T-helper 1 cell treated with Interleukin-12 subunit alpha and Interleukin-12 subunit beta and Interleukin-4 antibody, amounts not matched to agents 30 ng/mL and 1 ng/mL, for 36 hours (primary cell): ENCODE measurements around the gene SUGCT. TPM values are rescaled to one million over a fixed set of nuclear protein-coding genes. Genes with fewer than 3 reads are reported as not detected.

Source experiments
- intact Hi-C: fragments of 100-400 bp; cut with micrococcal nuclease; formaldehyde crosslinking; loops from one replicate; pipeline ENCODE4 v1.15.1; 2024
- total RNA-seq: library from RNA; stranded (reverse); gene quantifications from 2 replicates; pipeline ENCODE4 v1.2.3, GENCODE V29; 2022

SUGCT gene
- total RNA-seq, 1 donor from 2014 or later, result not detected

DNA sequence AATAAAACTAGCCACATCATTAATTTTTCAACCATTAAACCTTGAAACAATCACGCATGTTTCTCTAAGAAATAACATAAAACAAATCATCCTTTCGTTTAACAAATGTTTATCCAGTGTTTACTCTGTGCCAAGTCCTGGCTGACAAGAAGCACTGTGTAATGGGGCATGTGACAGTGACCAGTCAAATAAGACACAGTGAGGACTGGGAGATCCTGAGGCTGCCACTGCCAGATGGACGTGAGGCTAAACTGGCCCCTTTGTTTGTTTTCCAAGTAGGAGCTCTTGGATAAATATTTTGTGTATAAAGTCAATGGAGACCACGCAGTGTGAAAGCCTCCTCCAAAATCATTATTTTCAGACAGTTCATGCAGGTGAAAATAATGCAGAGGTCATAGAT lies 626.2 kb downstream of the SUGCT start:
- intact Hi-C loops, result no loop called here

DNA sequence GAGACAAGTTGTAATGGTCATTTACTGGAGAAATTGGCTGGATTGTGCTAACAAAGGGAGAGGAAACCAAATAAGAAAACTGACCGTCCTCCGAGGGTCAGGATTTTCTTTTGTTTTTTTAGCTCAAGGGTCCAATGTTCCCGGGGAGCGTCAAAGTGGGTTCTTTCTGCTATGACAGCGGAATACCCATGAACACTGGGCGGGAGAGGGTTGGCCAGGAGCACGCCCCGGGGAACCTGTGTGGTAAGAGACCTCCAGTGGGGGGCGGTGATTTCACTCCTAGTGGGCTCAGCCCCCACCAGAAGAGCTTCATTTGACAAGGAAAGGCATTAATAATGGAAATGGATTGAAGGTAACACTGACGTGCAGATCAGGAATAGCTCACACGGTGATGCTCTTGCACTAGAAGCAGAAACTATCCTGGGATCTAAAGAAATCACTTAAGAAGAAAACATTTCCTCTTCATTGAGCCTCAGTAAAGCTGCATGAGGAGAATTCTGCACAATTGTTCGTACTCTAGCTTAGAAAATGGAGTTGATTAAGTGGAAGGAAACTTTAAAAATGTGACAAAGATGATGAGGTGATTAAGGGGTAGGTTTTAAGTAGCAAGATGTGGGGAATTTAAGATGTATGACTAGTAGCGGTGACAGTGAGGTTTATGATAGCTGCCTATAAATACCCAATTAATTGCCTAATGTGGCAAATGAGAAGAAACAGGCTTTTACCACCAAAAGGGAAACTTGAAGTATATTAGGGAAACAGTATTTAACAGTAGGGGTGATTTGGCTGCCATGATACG lies 627.2 kb downstream of the SUGCT start:
- intact Hi-C loops, result no loop called here

DNA sequence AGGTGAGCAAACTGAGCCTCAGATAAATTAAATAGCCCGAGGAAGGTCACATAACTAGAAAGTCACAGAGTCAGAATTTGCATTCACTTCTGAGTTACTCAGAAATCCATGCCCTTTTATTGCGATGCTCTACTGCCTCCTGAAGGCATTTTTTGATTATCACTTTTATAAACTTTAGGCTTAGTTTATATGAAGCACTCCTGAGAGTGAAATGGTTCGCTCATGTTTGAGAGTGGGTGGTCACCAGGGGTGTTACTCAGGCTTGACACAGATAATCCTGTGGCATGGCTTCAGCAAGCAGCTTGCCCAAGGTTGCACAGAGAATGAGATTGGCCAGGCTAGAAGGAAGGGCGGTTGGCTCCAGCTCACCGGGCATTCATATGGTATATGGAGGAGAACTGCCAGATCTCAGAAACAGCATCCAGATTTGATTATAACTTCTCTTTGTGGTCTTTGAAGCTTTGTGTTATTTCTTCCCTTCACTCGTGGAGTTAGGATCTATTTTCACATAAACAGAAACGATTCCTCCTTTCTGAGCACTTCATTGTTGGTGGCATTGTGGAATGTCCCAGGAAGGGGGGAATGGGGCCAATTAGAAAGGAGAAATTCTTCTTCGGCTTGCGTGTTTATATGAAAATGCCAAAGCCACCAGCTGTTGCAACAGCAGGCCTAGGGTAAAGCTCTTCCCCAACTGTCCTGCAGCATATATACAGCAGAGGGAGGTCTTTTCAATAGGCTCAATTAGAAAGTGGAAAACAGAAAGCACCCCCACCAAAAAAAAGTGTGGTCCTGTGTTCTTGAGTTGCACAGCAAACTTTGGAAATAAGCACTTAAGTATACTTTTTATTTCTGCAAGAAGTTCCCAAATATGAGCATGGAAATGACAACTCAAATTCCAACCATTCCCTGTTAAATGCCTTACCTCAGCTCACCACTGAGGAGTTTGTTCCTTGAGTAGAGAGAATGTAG lies 628.8 kb downstream of the SUGCT start:
- intact Hi-C loops, result no loop called here

DNA sequence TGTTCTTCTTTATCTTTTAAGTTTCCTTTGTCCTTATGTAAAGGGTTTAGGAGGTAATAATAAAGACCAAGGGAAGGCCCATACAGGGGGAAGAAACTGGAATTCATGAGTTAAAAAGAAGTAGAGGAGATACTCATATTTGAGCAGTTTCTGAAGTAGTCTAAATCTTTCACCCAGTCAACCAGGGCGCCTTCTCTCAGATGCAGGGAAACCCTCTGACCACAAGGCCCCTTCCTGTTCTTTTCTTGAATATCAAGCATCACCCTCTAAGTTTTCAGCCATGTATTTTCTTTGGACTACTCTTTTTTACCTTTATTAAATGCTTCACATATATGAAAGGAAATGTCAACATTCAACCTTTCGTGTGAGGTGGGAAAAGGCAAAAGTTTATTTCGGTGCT lies 630.8 kb downstream of the SUGCT start:
- intact Hi-C loops, result no loop called here

DNA sequence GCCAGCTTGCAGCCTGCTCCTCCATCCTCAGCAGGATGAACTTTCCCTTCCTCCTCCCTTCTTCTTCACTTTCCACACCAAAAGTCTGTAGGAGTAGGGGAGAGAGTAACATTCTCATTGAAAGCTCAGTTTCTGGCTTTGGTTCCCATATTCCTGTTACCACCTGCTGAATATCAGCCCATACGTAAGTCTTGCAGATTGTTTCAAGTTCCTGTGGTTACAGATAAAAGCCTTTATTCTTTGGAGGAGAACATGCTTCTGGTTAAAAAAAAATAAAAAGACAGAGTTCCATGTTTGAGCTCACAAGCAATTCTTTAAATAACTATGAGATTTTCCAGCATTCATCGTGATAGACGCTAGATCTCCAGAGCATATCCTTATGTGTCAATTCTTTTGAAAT lies 637.3 kb downstream of the SUGCT start:
- intact Hi-C loops, result no loop called here

DNA sequence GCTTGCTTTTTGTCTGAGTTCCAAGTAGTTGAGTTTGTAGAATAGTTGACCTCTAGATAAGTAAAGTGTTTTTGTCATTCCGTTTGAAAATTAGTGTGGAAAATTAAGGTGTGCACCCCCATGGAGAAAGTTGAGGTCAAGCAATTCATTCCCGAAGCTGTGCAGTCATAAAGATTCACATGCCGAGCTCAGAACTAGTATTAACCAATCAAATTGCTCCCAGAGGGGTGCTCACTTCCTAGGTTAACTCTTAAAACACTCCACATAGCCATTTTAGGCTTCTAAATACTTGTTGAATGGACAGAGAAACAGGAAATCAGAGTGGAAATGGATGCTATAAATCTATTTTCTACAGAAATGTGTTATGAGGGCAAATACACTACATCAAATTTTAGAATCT lies 638.9 kb downstream of the SUGCT start:
- intact Hi-C loops, result no loop called here

DNA sequence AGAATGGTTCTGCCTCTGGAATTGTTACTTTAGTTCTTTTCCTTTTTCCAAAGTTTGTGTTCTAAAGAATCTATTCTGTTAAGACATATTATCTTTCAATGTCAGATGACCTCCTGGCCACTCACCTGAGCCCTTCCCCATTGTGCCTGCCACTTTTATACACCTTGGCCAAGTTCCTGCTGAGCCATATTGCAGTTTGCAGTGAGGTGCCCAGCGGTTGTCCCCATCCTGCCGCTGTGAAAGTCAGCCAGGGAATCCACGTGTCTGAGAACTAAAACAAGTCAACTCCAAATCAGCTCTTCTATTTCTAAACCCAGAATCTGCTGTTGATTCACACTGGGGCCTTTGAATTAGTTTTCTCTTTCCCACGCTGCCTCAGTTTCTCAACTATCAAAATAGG lies 641.1 kb downstream of the SUGCT start:
- intact Hi-C loops, result no loop called here

DNA sequence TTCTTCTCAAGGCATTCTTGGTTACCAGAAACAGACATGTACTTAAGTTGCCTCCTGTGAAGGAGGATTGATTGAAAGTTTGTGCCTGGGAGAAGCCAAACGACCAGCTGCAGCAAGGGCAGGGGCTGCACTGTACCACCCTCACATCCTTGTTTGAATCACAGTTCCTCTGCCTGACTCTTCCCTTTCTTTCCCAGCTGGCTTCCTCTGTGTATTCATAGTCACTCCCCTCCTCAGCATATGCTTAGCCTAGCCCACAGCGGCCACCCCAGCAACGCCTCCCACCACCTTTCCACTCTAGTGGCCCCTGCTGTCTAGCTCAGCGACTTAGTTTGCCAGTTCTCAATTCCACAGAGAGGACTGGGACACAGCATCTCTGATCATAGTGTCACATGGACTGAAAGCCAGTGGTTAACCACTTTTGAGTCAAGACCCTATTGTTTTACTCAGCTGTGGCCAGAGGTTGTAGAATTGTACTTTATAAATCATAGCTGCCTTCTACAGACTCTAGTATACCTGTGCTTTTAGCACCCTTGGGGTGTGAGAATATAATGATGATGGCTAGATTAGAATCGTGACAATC lies 643.0 kb downstream of the SUGCT start:
- intact Hi-C loops, result no loop called here

DNA sequence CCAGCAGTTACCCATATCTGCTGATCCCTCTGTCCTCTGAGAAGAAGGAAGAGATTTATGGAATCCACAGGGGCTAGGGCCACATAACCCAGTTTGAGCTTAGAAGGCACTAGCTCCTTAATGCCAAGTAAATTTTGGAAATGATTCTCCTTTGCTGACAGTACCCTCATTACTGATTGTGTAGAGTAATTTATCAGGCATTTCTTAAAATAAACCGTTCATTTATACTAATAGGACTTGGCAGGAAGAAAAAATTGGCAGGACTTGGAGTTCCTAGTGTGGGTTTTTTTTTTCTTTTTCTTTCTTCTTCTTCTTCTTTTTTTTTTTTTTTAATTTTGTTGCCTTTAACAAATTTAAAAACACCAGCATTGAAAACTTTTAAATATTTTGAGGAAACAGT lies 645.7 kb downstream of the SUGCT start:
- intact Hi-C loops, result no loop called here

DNA sequence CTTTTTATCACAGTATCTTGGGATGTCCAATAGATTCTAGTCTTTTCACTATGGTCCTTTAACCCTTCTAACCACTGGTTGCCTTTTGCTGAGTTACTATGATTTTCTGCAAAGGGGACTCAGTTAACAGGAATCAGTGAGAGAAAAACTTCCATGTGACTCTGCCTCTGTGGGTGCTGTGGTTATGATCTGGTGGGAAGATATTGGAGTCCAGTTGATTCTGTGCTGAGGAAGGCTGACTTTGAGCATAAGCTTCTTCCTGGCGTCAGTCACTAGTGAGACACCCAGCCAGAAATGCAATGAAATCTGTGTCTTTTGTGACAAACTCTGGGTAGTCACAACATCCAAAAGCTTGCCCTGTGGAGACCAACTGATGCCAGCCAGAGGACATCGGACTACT lies 648.0 kb downstream of the SUGCT start:
- intact Hi-C loops, result no loop called here

DNA sequence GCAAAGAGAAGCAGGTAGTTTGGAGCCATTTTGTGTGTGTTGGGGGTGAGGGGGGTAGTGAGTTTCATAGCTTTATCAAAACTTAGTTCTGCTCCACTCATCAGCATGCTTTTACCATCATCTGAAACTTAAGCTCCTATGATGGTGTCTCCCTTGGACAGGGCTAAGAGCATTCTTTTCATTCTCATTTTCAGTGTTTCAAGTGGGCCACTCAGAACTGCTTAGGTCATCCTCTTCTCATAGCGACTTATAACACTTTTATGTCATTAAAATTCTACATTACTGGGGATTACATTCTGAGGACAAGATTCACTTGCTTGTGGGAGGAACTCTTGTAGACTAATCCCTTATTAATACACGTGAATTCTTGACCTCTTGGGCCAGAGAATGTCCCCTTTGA lies 649.4 kb downstream of the SUGCT start:
- intact Hi-C loops, result no loop called here

DNA sequence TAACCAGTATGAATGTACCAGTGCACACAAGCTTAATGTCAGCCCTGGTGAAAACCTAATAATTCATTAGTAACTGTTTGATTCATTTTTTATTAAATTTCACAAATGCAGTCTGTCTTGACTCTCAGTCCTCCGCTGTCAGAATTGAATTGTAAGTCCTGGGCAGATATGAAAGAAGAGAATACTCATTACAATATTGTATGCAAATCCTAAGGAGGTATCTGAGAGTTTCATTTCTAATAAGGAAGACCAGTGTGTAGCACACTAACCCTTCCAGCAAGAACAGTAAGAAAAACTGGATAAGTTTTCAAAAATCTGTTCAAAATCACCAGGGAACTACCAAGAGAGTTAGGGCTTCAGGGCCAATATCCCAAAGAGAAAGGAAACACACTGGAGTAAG lies 652.1 kb downstream of the SUGCT start:
- intact Hi-C loops, result no loop called here

DNA sequence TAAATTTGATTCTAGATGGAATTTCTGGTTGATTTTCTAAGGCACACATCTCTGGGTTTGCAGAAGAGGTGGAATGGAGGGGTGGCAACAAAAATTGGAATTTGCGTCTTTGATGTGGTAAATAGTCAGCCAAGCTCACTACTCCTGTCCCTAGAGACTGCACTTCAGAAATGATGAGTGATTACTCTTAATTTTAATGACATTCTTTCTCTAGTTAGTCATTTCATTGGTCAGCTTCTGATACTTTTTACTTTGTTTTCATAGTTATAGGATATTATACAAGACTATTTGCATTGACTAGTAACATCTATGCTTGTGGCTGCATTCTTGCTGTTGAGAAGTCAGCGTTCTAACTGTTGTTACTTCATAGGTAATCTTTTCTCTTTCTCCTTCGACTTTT lies 658.3 kb downstream of the SUGCT start:
- intact Hi-C loops, result no loop called here

DNA sequence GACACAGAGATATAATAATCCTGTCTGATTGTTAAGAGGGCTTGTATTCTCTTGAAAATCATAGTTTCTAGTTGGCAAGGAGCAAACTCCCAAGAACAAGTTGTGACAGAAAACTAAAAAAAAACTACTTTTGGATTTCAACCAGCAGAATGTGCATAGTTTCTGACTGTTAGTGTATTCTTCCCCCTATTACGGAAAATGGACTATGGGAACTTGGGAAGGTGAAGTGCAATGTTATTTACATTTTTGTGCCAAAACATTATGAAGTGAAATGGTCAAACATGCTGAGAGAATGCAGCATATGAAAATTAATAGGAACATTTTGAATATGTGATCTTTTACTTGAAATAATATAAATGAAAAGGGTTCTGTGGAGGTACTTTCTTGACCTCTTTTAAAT lies 660.8 kb downstream of the SUGCT start:
- intact Hi-C loops, result no loop called here

DNA sequence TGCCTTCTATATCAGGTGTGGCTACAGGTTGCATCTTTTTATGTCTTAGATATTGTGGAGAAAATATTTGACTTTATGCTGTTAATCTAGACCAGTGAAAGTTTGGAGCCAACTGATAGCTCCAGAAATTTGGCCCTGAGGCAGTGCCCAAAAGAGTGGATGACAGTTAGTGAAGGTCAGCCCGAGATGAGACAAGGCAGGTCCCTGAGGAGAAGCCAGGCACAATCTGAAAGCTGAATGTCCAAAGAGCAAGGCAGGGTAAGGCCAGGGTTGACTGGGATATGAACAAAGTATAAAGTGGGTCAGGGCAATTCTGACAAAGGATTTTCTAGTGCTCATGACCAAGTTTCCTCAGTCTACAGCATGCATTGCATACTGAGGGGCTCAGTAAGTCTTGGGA lies 661.9 kb downstream of the SUGCT start:
- intact Hi-C loops, result no loop called here

DNA sequence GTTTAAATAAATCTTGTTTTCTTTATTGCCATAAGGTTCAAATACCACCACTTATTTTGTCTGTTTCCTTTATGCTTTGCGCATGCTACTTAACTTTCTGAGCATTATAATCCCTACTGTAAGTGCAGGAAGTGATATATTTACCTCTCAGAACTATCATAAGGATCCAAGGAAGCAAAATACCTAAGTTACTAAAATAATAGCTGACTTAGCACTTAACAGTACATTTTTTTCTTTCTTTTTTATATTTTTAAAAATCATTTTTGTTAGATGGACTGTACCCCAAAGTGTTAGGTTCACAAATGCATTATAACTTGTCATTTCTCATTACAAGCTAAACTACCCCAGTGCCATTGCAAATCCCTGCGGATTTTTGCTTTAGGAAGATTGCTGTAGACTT lies 663.8 kb downstream of the SUGCT start:
- intact Hi-C loops, result no loop called here

DNA sequence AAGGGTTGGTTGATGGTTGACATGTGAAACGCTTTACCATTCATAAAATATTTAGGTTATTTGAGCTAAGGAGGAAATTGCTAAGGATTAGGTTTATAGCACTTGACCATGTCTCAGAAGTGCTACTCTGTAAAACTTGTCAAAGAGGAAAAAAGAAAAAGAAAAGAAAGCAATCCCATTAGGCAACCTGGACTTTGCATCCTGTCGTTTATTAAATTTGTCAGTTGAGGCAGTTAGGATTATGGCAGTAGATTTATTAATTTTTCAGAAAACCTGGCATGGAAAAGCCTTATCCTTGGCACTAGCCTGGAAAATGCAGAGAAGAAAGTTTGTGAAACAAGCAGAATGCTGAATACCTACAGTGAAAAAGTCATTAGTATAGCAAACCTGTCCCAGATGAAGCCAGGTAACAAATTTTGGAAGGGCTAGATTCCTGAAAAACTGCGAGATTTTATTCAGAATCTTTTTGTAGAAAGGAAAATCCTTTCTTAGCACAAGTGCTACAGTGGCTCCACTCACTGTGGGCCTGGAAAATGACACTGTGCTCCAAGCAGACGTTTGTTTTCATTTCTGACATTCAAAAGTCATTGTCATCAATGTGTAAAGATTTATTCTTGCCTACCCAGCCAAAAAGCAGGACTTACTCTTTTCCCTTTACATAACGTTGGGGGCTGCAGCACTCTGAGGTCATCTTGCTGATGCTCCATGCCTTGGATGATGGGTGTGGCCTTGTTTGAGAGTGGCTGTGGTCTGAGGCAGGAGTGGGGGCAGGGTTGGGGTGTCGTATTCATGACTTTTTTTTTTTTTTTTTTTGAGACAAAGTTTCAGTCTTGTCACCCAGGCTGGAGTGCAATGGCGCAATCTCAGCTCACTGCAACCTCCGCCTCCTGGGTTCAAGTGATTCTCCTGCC lies 664.9 kb downstream of the SUGCT start:
- intact Hi-C loops, result no loop called here

DNA sequence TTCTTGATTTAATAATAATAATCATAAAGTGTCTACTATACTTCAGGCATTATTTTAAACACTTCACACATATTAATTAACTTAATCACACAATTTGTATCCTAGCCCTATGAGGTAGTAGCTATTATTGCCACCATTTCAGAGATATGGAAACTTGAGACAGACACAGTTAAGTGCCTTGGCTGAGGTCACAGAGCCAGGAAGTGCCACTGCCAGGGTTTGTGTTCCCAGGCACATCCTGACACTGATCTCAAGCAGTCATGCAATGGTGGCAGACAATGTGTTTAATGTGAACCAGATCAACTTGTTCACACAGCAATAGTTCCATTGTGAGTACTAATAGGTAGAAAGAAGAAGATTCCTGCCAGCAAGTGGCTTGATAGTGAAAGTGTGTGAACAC lies 666.0 kb downstream of the SUGCT start:
- intact Hi-C loops, result loop anchor here (1.0 kb wide), 1 partner anchor 12 kb away; no protein-coding TSS in a partner anchor

DNA sequence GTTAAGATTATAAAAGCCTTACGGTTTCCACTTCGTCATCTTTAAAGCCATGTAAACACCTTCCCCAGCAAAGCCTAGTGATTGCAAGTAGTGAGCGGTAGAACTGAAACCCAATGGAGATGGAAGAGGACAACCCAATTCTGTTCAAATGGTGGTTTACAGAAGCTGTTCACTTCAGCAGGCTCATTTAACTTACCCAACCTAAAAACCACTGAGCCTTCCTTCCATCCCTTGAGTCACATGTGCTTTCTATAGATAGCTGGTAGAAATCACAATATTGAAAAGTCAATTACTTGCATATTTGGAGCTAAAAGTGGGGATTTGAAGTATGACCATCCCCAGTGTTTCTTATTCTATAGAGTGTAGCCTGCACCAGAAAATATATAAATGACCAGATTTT lies 667.7 kb downstream of the SUGCT start:
- intact Hi-C loops, result no loop called here

DNA sequence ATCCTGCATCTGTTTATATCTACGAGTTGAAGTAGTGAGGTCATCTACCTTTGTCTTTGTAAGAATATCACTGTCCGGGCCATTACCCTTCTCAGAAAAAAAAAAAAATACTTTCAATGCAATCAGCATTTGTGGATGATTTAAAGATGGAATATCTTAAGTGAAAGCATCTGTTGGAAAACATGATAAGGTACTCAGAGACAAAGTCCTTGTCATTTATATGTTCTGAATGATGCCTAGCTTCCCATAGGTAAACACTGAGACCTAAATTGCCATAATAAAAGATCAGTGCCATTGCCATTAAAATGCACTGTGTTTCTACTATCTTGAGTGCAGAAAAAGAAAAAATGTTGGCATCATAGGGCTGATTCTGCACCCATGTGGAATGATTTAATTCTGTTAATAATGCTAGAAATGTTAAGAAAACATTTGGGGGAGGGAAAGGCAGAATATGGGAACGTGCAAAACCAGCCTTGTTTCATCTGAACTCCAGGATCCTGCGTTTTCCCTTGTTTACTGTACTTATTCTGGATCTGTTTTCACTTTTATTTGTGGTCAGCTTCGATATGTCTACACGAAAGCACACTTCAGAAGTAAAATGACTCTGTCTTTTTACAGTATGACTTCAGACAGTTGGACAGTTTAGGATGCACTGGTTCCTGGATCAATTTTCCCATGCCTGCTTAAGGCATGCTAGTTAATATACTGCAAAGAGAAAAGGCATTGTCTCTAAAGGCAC lies 669.8 kb downstream of the SUGCT start:
- intact Hi-C loops, result no loop called here
